T-cell (primary cell): ENCODE measurements around the gene NCAPD3. TPM values are rescaled to one million over a fixed set of nuclear protein-coding genes. Genes with fewer than 3 reads are reported as not detected.

Experiments used
- ATAC-seq, 4 experiments: fragments of 200-7000 bp in 3 of 4; fragments of 150-1000 bp in 1 of 4; cut with Tn5 transposase; replicated peaks in 1 of 4; 1 replicate in 3 of 4; 2 replicates in 1 of 4; pipeline ENCODE4 v1.10.0; 2021; ENCODE audit warnings: moderate library complexity in 3 of 4, mild to moderate bottlenecking in 2 of 4, moderate number of reproducible peaks in 1 of 4
- CTCF ChIA-PET, 2 donors: fragments of 300-600 bp; sonication (Branson Sonifier 250); formaldehyde crosslinking; loops; one replicate each; lab custom pipeline; 2022; ENCODE audit warnings: antibody characterized with exemption in 2 of 2; lab: Charles Lee
- POLR2A ChIA-PET, 2 donors: fragments of 300-600 bp; sonication (Branson Sonifier 250); formaldehyde crosslinking; loops; one replicate each; lab custom pipeline; 2022; ENCODE audit warnings: antibody characterized with exemption in 2 of 2; lab: Charles Lee
- DNase-seq, 35 experiments: peaks; one replicate each; pipeline versions ENCODE4 v3.0.0 to v3.0.0-alpha.2; 2013 to 2023
- H3K27ac ChIP-seq: one replicate; pipeline ENCODE4 v1.5.1; 2013; ENCODE audit warnings: low read length
- H3K27me3 ChIP-seq, 2 experiments: replicated peaks in 1 of 2; 1 replicate in 1 of 2; 2 replicates in 1 of 2; pipeline versions ENCODE4 v1.6.1 to v1.7.0; 2013; ENCODE audit warnings: low read length in 1 of 2, mixed read lengths in 1 of 2; ENCODE audit not compliant: control insufficient read depth in 2 of 2, insufficient read depth in 2 of 2; ENCODE audit errors: extremely low read depth in 1 of 2
- H3K36me3 ChIP-seq, 2 donors: 1 replicate in 1 of 2; 2 replicates in 1 of 2; pipeline versions ENCODE4 v1.6.1 to v1.7.0; 2013; ENCODE audit warnings: low read length in 1 of 2; ENCODE audit not compliant: control insufficient read depth in 2 of 2, insufficient read depth in 1 of 2; ENCODE audit errors: extremely low read depth in 1 of 2
- H3K4me1 ChIP-seq, 2 experiments: 1 replicate in 1 of 2; 2 replicates in 1 of 2; pipeline versions ENCODE4 v1.6.1 to v1.7.0; 2013; ENCODE audit warnings: low read length in 2 of 2, mixed read lengths in 1 of 2; ENCODE audit not compliant: insufficient read depth in 2 of 2, control insufficient read depth in 1 of 2; ENCODE audit errors: extremely low read depth in 1 of 2
- H3K4me3 ChIP-seq, 2 donors: 1 replicate in 1 of 2; 2 replicates in 1 of 2; pipeline versions ENCODE4 v1.5.1 to v1.7.0; 2013; ENCODE audit warnings: mild to moderate bottlenecking in 2 of 2, low read length in 1 of 2, moderate library complexity in 1 of 2; ENCODE audit not compliant: control insufficient read depth in 1 of 2; ENCODE audit errors: extremely low read depth in 1 of 2
- H3K9me3 ChIP-seq: 2 replicates; pipeline ENCODE4 v1.7.0; 2013
- H3K27ac Mint-ChIP-seq, 2 donors: one replicate each; pipeline ENCODE4 v1.8.0; 2020 to 2021; ENCODE audit warnings: mild to moderate bottlenecking in 2 of 2, mixed read lengths in 2 of 2
- H3K27me3 Mint-ChIP-seq, 2 donors: one replicate each; pipeline ENCODE4 v1.8.0; 2021 to 2022; ENCODE audit warnings: mixed read lengths in 2 of 2
- H3K36me3 Mint-ChIP-seq: one replicate; pipeline ENCODE4 v1.8.0; 2021; ENCODE audit warnings: mixed read lengths
- H3K4me1 Mint-ChIP-seq, 3 donors: one replicate each; pipeline ENCODE4 v1.8.0; 2020 to 2022; ENCODE audit warnings: mixed read lengths in 3 of 3, mild to moderate bottlenecking in 1 of 3
- H3K4me3 Mint-ChIP-seq, 3 donors: one replicate each; pipeline ENCODE4 v1.8.0; 2020 to 2022; ENCODE audit warnings: mild to moderate bottlenecking in 3 of 3, mixed read lengths in 3 of 3, moderate library complexity in 3 of 3
- H3K9me3 Mint-ChIP-seq, 3 donors: one replicate each; pipeline ENCODE4 v1.8.0; 2020 to 2022; ENCODE audit warnings: mixed read lengths in 3 of 3
- WGBS: methylation state at CpG from one replicate; pipeline ENCODE4 v1.1.5; 2013; ENCODE audit warnings: missing lambda C conversion rate; ENCODE audit not compliant: insufficient coverage; 5-methylcytosine and 5-hydroxymethylcytosine counted together
- total RNA-seq, 35 experiments: library from RNA in 6 of 35; stranded (reverse) in 6 of 35; fragments of 120-200 nt in 1 of 35; gene quantifications; one replicate each; pipeline versions ENCODE4 v1.2.1 to v1.2.4 and lab custom pipeline; 2013 to 2026

NCAPD3 gene
- total RNA-seq, 5 donors from 2014 or later (not counting 1 experiment from before 2014, with no cell fraction given): 33.7 to 41.9 (median 36.8) TPM

DNA sequence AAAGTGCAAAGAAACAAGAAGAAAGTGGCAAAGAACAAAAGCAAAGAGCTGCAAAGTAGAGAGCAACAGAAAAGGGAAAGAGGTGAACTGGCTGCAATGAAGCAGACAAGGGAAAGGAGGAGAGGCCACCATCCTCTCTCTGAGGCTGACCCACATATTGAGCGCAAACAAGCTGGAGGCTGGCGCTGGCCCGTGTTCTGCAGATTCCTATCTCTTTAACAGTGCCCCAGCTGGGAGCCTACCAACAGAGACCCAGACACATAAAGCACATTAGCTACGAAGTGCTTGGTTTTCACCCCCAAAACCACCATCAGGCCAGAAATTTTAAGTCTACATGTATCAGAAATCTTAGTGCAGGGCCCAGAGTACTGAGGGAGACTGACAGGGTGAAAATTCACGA lies 17.6 kb downstream of the NCAPD3 start:
- no peak for ATAC-seq
- no peaks in the 10 kb centered on the region for H3K27me3 ChIP-seq
- H3K4me3 Mint-ChIP-seq: no peak overlapping the region
- H3K4me1 Mint-ChIP-seq: no peaks in the 10 kb centered on the region
- no peaks in the 10 kb centered on the region for H3K4me1 ChIP-seq
- H3K36me3 Mint-ChIP-seq: peaks cover 67% of the 10 kb centered on the region
- H3K9me3 ChIP-seq: no peaks in the 10 kb centered on the region
- H3K27me3 Mint-ChIP-seq: no peaks in the 10 kb centered on the region
- no peaks in the 10 kb centered on the region for H3K9me3 Mint-ChIP-seq
- 92% methylated on average over 3 of the region's 5 CpGs for WGBS
- H3K27ac Mint-ChIP-seq: no peak overlapping the region
- H3K36me3 ChIP-seq: peaks cover 2 to 64% of the 10 kb centered on the region in 2 donors
- ChIA-PET POLR2A (no interaction called here), CTCF (interaction anchor here in 1 of 2 donors (1.3 to 1.4 kb wide), 2 partner anchors 12 to 20 kb away, joined by 3 read pairs; no protein-coding TSS in a partner anchor)
- no peak overlapping the region for H3K4me3 ChIP-seq
- H3K27ac ChIP-seq: no peak overlapping the region
- no peak for DNase-seq

DNA sequence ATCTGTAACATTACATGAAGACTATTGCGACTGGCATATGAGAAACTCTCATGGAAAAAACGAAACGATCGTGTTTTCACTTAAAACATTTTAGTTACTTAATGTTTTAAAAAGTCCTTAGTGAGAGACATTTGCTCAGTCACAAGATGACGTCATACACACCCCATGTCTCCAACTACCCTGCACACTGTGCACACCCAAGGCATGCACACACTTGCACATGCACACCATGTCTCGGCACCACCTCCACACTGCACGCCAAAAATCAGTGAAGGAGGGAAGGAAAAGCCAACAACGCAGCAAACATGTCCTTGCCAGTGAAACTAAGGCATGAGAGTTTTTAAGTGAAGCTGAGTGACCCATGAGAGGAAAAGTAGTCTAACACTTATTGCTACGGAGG lies 18.0 kb downstream of the NCAPD3 start:
- Mint-ChIP-seq H3K9me3 (no peaks in the 10 kb centered on the region), H3K27ac (no peak overlapping the region), H3K27me3 (no peaks in the 10 kb centered on the region), H3K4me1 (no peaks in the 10 kb centered on the region), H3K4me3 (no peak overlapping the region), H3K36me3 (peaks cover 66% of the 10 kb centered on the region)
- no peaks in the 10 kb centered on the region for H3K9me3 ChIP-seq
- no peak overlapping the region for H3K27ac ChIP-seq
- DNase-seq (no peak), ATAC-seq (no peak)
- H3K4me3 ChIP-seq: no peak overlapping the region
- ChIA-PET POLR2A (interaction anchor here in 1 of 2 donors (1.0 kb wide), 1 partner anchor 18 kb away, joined by 6 read pairs; the partner anchor contains the start of gene NCAPD3), CTCF (no interaction called here)
- H3K4me1 ChIP-seq: no peaks in the 10 kb centered on the region
- H3K27me3 ChIP-seq: no peaks in the 10 kb centered on the region
- H3K36me3 ChIP-seq: peaks cover 2 to 64% of the 10 kb centered on the region in 2 donors
- no CpG with 5 or more reads among the region's 9 CpGs for WGBS

DNA sequence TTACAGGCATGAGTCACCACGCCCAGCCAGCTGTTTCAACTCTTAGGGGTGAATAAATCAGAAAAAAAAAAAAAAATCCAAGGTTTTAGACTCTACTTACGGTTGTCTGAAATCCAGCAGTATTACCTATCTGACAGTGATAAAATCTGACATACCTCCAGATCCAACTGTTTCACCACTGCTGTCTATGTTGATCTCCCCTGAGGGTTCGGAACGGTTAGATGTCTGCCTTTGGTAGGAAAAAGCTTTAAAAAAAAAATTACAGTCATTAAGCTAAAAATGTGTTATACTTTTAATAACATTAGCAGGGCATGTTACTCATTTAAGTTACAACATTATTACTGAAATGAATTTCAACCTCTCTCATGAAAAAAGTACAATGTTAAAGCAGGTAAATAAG lies 21.1 kb downstream of the NCAPD3 start:
- ATAC-seq (no peak), DNase-seq (no peak)
- no peak overlapping the region for H3K27ac Mint-ChIP-seq
- peaks cover 0 to 6% (median 5%) of the 10 kb centered on the region in 3 donors for H3K4me1 Mint-ChIP-seq
- WGBS: no CpG with 5 or more reads among the region's 4 CpGs
- no peaks in the 10 kb centered on the region for H3K9me3 ChIP-seq
- no peaks in the 10 kb centered on the region for H3K9me3 Mint-ChIP-seq
- H3K4me1 ChIP-seq: no peaks in the 10 kb centered on the region
- no peak overlapping the region for H3K4me3 ChIP-seq
- no peaks in the 10 kb centered on the region for H3K27me3 ChIP-seq
- no peak overlapping the region for H3K27ac ChIP-seq
- H3K36me3 Mint-ChIP-seq: peaks cover 69% of the 10 kb centered on the region
- no peak overlapping the region for H3K4me3 Mint-ChIP-seq
- no peaks in the 10 kb centered on the region for H3K27me3 Mint-ChIP-seq
- ChIA-PET POLR2A (no interaction called here), CTCF (no interaction called here)
- H3K36me3 ChIP-seq: peaks cover 0 to 53% of the 10 kb centered on the region in 2 donors

DNA sequence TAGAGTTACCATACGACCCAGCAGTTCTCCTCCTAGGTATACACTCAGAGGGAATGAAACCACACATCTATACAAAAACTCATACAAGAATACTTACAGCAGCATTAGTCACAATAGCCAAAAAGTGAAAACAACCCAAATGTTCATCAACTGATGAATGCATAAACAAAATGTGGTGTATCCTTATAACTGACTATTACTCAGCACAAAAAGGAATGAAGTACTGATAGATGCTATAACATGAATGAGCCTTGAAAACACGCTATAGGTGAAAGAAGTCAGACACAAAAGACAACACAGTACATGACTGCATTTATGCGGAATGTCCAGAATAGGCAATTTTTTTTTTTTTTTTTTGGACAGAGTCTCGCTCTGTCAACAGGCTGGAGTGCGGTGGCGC lies 23.1 kb downstream of the NCAPD3 start:
- no peaks in the 10 kb centered on the region for H3K9me3 ChIP-seq
- CTCF ChIA-PET: interaction anchor here in 1 of 2 donors (0.9 kb wide), 1 partner anchor 78 kb away, joined by 3 read pairs; no protein-coding TSS in a partner anchor
- WGBS: 100% methylated on average over 1 of the region's 6 CpGs
- ATAC-seq (no peak), DNase-seq (no peak)
- peaks cover 0 to 13% (median 6%) of the 10 kb centered on the region in 3 donors for H3K4me1 Mint-ChIP-seq
- peaks cover 71% of the 10 kb centered on the region for H3K36me3 Mint-ChIP-seq
- H3K27ac ChIP-seq: no peak overlapping the region
- POLR2A ChIA-PET: no interaction called here
- no peaks in the 10 kb centered on the region for H3K9me3 Mint-ChIP-seq
- H3K4me3 ChIP-seq: no peak overlapping the region
- H3K36me3 ChIP-seq: peaks cover 0 to 45% of the 10 kb centered on the region in 2 donors
- no peak overlapping the region for H3K27ac Mint-ChIP-seq
- H3K27me3 Mint-ChIP-seq: no peaks in the 10 kb centered on the region
- no peaks in the 10 kb centered on the region for H3K27me3 ChIP-seq
- H3K4me1 ChIP-seq: no peaks in the 10 kb centered on the region
- no peak overlapping the region for H3K4me3 Mint-ChIP-seq

DNA sequence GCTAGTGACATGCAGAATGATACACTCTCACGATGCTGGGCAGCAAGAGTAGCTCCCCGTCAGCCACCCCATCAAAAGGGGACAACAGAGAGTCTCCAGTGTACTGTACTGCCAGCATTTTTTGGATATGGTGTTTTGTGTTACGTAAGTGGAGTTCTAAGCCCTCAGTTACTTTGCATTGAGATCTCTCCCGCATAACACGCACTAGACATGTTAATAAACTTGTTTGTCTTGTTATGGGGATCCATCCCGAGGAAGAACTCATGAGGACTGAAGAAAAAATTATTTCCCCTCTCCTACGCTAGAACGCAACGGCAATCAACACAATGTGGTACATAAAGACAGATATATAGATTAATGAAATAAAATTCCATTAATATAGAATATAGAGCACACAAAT lies 24.2 kb downstream of the NCAPD3 start:
- Mint-ChIP-seq H3K4me1 (peaks cover 0 to 13% (median 6%) of the 10 kb centered on the region in 3 donors), H3K4me3 (no peak overlapping the region), H3K27me3 (no peaks in the 10 kb centered on the region), H3K36me3 (peaks cover 65% of the 10 kb centered on the region), H3K27ac (no peak overlapping the region), H3K9me3 (no peaks in the 10 kb centered on the region)
- Histone ChIP-seq H3K36me3 (peaks cover 0 to 42% of the 10 kb centered on the region in 2 donors), H3K27ac (no peak overlapping the region), H3K4me3 (no peak overlapping the region), H3K4me1 (no peaks in the 10 kb centered on the region), H3K27me3 (no peaks in the 10 kb centered on the region), H3K9me3 (no peaks in the 10 kb centered on the region)
- CTCF ChIA-PET: no interaction called here
- ATAC-seq: no peak
- POLR2A ChIA-PET: interaction anchor here in 1 of 2 donors (0.6 kb wide), 1 partner anchor 39 kb away, joined by 3 read pairs; no protein-coding TSS in a partner anchor
- DNase-seq: no peak
- no CpG with 5 or more reads among the region's 9 CpGs for WGBS

DNA sequence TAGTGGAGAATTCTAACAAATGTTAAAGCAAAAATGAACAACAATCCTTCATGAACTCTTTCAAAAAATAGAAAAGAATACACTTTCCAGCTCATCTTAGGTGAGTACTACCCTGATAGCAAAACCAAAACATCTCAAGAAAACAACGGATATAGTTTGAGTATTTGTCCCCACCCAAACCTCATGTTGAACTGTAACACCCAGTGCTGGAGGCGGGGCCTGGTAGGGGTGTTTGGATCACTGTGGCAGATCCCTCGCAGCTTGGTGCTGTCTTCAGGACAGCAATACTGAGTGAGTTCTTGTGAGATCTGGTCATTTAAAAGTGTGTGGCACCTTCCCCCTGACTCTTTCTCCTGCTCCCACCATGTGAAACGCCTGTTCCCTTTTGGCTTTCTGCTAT lies 27.0 kb downstream of the NCAPD3 start:
- H3K36me3 ChIP-seq: peaks cover 15 to 42% of the 10 kb centered on the region in 2 donors
- POLR2A ChIA-PET: interaction anchor here in 1 of 2 donors (0.6 kb wide), 1 partner anchor 29 kb away, joined by 3 read pairs; no protein-coding TSS in a partner anchor
- DNase-seq (peak in 10 of 35 experiments; percentile 4 to 27 (median 10)), ATAC-seq (peak in 3 of 4 experiments; percentile 54 to 73 (median 71))
- CTCF ChIA-PET: interaction anchor here in 1 of 2 donors (0.7 to 0.8 kb wide), 2 partner anchors 8 to 15 kb away, joined by 3 to 5 read pairs; no protein-coding TSS in a partner anchor
- H3K4me1 ChIP-seq: no peaks in the 10 kb centered on the region
- Mint-ChIP-seq H3K27me3 (no peaks in the 10 kb centered on the region), H3K9me3 (no peaks in the 10 kb centered on the region), H3K4me3 (peak overlapping the region in 1 of 3 donors; percentile 59), H3K27ac (peak overlapping the region; percentile 84 to 92), H3K36me3 (peaks cover 59% of the 10 kb centered on the region), H3K4me1 (peaks cover 0 to 13% (median 6%) of the 10 kb centered on the region in 3 donors)
- 100% methylated on average over 1 of the region's 4 CpGs for WGBS
- no peaks in the 10 kb centered on the region for H3K27me3 ChIP-seq
- no peak overlapping the region for H3K4me3 ChIP-seq
- no peak overlapping the region for H3K27ac ChIP-seq
- no peaks in the 10 kb centered on the region for H3K9me3 ChIP-seq
